Stimulated activated CD4-positive, alpha-beta T cell treated with anti-CD3 and anti-CD28 coated beads, Interleukin-15, amount 100 ng/mL, for 1 hour (primary cell): Measurements from ENCODE around the gene LRRC4C.

Experiments used
- DNase-seq, 2 donors: peaks; one replicate each; pipeline ENCODE4 v3.0.0-alpha.2; 2020; ENCODE audit warnings: low read depth in 1 of 2, low spot score in 1 of 2

LRRC4C gene

GRCh38 chr11:41459465-41460401 lies at the start of gene LRRC4C:
Gene LRRC4C (minus strand): TSS chr11:41459652.
- DNase-seq: no peak

GRCh38 chr11:41508121-41508520 lies 48.7 kb upstream of the LRRC4C start:
- no peak for DNase-seq

- no peak for DNase-seq
Observed at GRCh38 chr11:41499429-41499828, 40.0 kb upstream of the LRRC4C start.

GRCh38 chr11:41498726-41499125 lies 39.3 kb upstream of the LRRC4C start:
- DNase-seq: no peak

- no peak for DNase-seq
Observed at GRCh38 chr11:41497974-41498373, 38.5 kb upstream of the LRRC4C start.

- DNase-seq: no peak
Observed at GRCh38 chr11:41494716-41495115, 35.3 kb upstream of the LRRC4C start.

- DNase-seq: no peak
Observed at GRCh38 chr11:41486424-41486823, 27.0 kb upstream of the LRRC4C start.

- no peak for DNase-seq
Observed at GRCh38 chr11:41483956-41484355, 24.5 kb upstream of the LRRC4C start.

- DNase-seq: no peak
Observed at GRCh38 chr11:41479179-41479578, 19.7 kb upstream of the LRRC4C start.

- no peak for DNase-seq
Observed at GRCh38 chr11:41461057-41461681, 1.7 kb upstream of the LRRC4C start.

GRCh38 chr11:41458641-41459040 lies 811 bp downstream of the LRRC4C start:
- no peak for DNase-seq

- DNase-seq: no peak
Observed at GRCh38 chr11:41458154-41458553, 1.3 kb downstream of the LRRC4C start.

GRCh38 chr11:41457216-41458014 lies 2.0 kb downstream of the LRRC4C start:
- DNase-seq: no peak

- no peak for DNase-seq
Observed at GRCh38 chr11:41456269-41456668, 3.2 kb downstream of the LRRC4C start.

GRCh38 chr11:41451011-41451410 lies 8.4 kb downstream of the LRRC4C start:
- no peak for DNase-seq

- DNase-seq: no peak
Observed at GRCh38 chr11:41449483-41450050, 9.9 kb downstream of the LRRC4C start.

- no peak for DNase-seq
Observed at GRCh38 chr11:41446566-41446965, 12.9 kb downstream of the LRRC4C start.

- DNase-seq: no peak
Observed at GRCh38 chr11:41446107-41446506, 13.3 kb downstream of the LRRC4C start.

GRCh38 chr11:41437006-41437490 lies 22.4 kb downstream of the LRRC4C start:
- DNase-seq: no peak

- DNase-seq: no peak
Observed at GRCh38 chr11:41435531-41435930, 23.9 kb downstream of the LRRC4C start.

GRCh38 chr11:41431784-41432183 lies 27.7 kb downstream of the LRRC4C start:
- no peak for DNase-seq
